SIG-M5 (cell line): ENCODE measurements around the gene OR1N2.
"Not testable (repeated sequence)": the region's sequence is repeated elsewhere in the genome, so short reads cannot be mapped to it uniquely, and the experiment has no call there.

Source experiments
- DNase-seq: peaks from one replicate; lab custom pipeline; 2025; lab: John Stamatoyannopoulos, UW

The OR1N2 gene

GRCh38 chr9:122552812-122553211 is at the start of gene OR1N2:
Gene OR1N2 (plus strand): TSS chr9:122553112. CDS start chr9:122553212, 100 bp downstream.
- DNase-seq: no peak

- DNase-seq: no peak
Observed at GRCh38 chr9:122506964-122507363, 45.9 kb upstream of the OR1N2 start.

- no peak for DNase-seq
Observed at GRCh38 chr9:122510502-122510901, 42.4 kb upstream of the OR1N2 start, which contains the start of gene OR1J2. Gene OR1J2 (plus strand): TSS chr9:122510802. CDS start chr9:122510802, 0 bp downstream.

- DNase-seq: no peak
Observed at GRCh38 chr9:122518226-122518625, 34.7 kb upstream of the OR1N2 start.

- no peak for DNase-seq
Observed at GRCh38 chr9:122518841-122519240, 34.1 kb upstream of the OR1N2 start, which contains the start of gene OR1J4. Gene OR1J4 (plus strand): TSS chr9:122519141. CDS start chr9:122519141, 0 bp downstream.

- no peak for DNase-seq
Observed at GRCh38 chr9:122519376-122519775, 33.5 kb upstream of the OR1N2 start.

- DNase-seq: no peak
Observed at GRCh38 chr9:122526602-122527001, 26.3 kb upstream of the OR1N2 start.

GRCh38 chr9:122527193-122527592 is 25.7 kb upstream of the OR1N2 start, which contains the start of gene OR1N1:
Gene OR1N1 (minus strand): TSS chr9:122527293. CDS start chr9:122527293, 0 bp downstream.
- no peak for DNase-seq

- not testable (repeated sequence) for DNase-seq
Observed at GRCh38 chr9:122531157-122531556, 21.8 kb upstream of the OR1N2 start.

GRCh38 chr9:122536134-122536533 is 16.8 kb upstream of the OR1N2 start:
- no peak for DNase-seq

GRCh38 chr9:122537066-122537465 is 15.8 kb upstream of the OR1N2 start:
- DNase-seq: not testable (repeated sequence)

GRCh38 chr9:122538757-122539156 is 14.2 kb upstream of the OR1N2 start:
- no peak for DNase-seq

- no peak for DNase-seq
Observed at GRCh38 chr9:122546196-122546595, 6.7 kb upstream of the OR1N2 start.

GRCh38 chr9:122551371-122551770 is 1.5 kb upstream of the OR1N2 start:
- no peak for DNase-seq

- DNase-seq: no peak
Observed at GRCh38 chr9:122561446-122561845, 8.5 kb downstream of the OR1N2 start.

GRCh38 chr9:122562134-122562760 is 9.3 kb downstream of the OR1N2 start:
- DNase-seq: no peak

GRCh38 chr9:122567901-122568300 is 15.0 kb downstream of the OR1N2 start:
- no peak for DNase-seq

- DNase-seq: no peak
Observed at GRCh38 chr9:122572456-122572855, 19.5 kb downstream of the OR1N2 start.

- no peak for DNase-seq
Observed at GRCh38 chr9:122579874-122580273, 27.0 kb downstream of the OR1N2 start.

- no peak for DNase-seq
Observed at GRCh38 chr9:122580360-122580759, 27.4 kb downstream of the OR1N2 start.

- DNase-seq: not testable (repeated sequence)
Observed at GRCh38 chr9:122583284-122583683, 30.4 kb downstream of the OR1N2 start, which contains the start of gene OR1L8. Gene OR1L8 (minus strand): TSS chr9:122583384. CDS start chr9:122568477, 14,907 bp downstream.
